Activated T-cell treated with anti-CD3 and anti-CD28 coated beads, Interleukin-2, amount 50 U/mL, for 4 hours (primary cell): Measurements from ENCODE around the gene ACAD10. TPM values are rescaled to one million over a fixed set of nuclear protein-coding genes. Genes with fewer than 3 reads are reported as not detected.
"Not testable (repeated sequence)": the region's sequence is repeated elsewhere in the genome, so short reads cannot be mapped to it uniquely, and the experiment has no call there.

Source experiments
- ATAC-seq, 2 donors: fragments of 200-7000 bp; cut with Tn5 transposase; one replicate each; pipeline ENCODE4 v1.10.0; 2021
- DNase-seq: peaks from one replicate; pipeline ENCODE4 v3.0.0-alpha.2; 2020
- H3K27me3 Mint-ChIP-seq: one replicate; pipeline ENCODE4 v1.8.0; 2021; ENCODE audit warnings: low read depth, mixed read lengths
- H3K36me3 Mint-ChIP-seq: one replicate; pipeline ENCODE4 v1.8.0; 2022; ENCODE audit warnings: mixed read lengths; ENCODE audit not compliant: insufficient read depth
- H3K4me1 Mint-ChIP-seq: one replicate; pipeline ENCODE4 v1.8.0; 2021; ENCODE audit warnings: low read depth, mixed read lengths
- H3K4me3 Mint-ChIP-seq: one replicate; pipeline ENCODE4 v1.8.0; 2021; ENCODE audit warnings: mild to moderate bottlenecking, moderate library complexity, mixed read lengths
- H3K9me3 Mint-ChIP-seq: one replicate; pipeline ENCODE4 v1.8.0; 2021; ENCODE audit warnings: mixed read lengths
- total RNA-seq, 3 donors: library from RNA; stranded (reverse); gene quantifications; one replicate each; pipeline ENCODE4 v1.2.1, GENCODE V29; 2021

ACAD10 gene
- 10 to 100 TPM; 14.8 to 17.2 (median 16.1) TPM for total RNA-seq

GRCh38 chr12:111685811-111686573 lies at the start of gene ACAD10, which contains the start of gene BRAP:
Gene ACAD10, plus strand, starts transcription at chr12:111686053. Its CDS starts 6,657 bp downstream, at chr12:111692710.
Gene BRAP, minus strand, starts transcription at chr12:111685956. Its CDS starts 164 bp downstream, at chr12:111685792.
- Mint-ChIP-seq H3K4me1 (peaks cover 34% of the 10 kb centered on the region), H3K27me3 (no peaks in the 10 kb centered on the region), H3K36me3 (peaks cover 16% of the 10 kb centered on the region), H3K9me3 (no peaks in the 10 kb centered on the region), H3K4me3 (peak within 1 kb of the TSS; percentile 97)
- DNase-seq: peak; percentile 87
- ATAC-seq: peak; percentile 96 to 97

- ATAC-seq: no peak
Measured at GRCh38 chr12:111636209-111636945, 49.5 kb upstream of the ACAD10 start.

GRCh38 chr12:111638556-111638955 lies 47.3 kb upstream of the ACAD10 start:
- no peak for ATAC-seq
- Mint-ChIP-seq H3K36me3 (peaks cover 3% of the 10 kb centered on the region), H3K4me1 (no peaks in the 10 kb centered on the region), H3K9me3 (no peaks in the 10 kb centered on the region), H3K27me3 (no peaks in the 10 kb centered on the region), H3K4me3 (no peak overlapping the region)
- no peak for DNase-seq

More at GRCh38 chr12:111636209-111636945, 49.5 kb upstream of the ACAD10 start:
- DNase-seq: no peak
- H3K36me3 Mint-ChIP-seq: peaks cover 1% of the 10 kb centered on the region
- no peaks in the 10 kb centered on the region for H3K27me3 Mint-ChIP-seq
- no peaks in the 10 kb centered on the region for H3K9me3 Mint-ChIP-seq
- H3K4me3 Mint-ChIP-seq: no peak overlapping the region
- H3K4me1 Mint-ChIP-seq: no peaks in the 10 kb centered on the region

GRCh38 chr12:111640506-111640905 lies 45.3 kb upstream of the ACAD10 start:
- Mint-ChIP-seq H3K36me3 (peaks cover 6% of the 10 kb centered on the region), H3K4me1 (no peaks in the 10 kb centered on the region), H3K27me3 (no peaks in the 10 kb centered on the region), H3K4me3 (no peak overlapping the region), H3K9me3 (no peaks in the 10 kb centered on the region)
- ATAC-seq (no peak), DNase-seq (no peak)

- ATAC-seq (no peak), DNase-seq (no peak)
- Mint-ChIP-seq H3K4me1 (no peaks in the 10 kb centered on the region), H3K36me3 (peaks cover 15% of the 10 kb centered on the region), H3K27me3 (no peaks in the 10 kb centered on the region), H3K9me3 (no peaks in the 10 kb centered on the region), H3K4me3 (no peak overlapping the region)
Measured at GRCh38 chr12:111642681-111643426, 43.0 kb upstream of the ACAD10 start.

GRCh38 chr12:111643427-111643826 lies 42.4 kb upstream of the ACAD10 start:
- Mint-ChIP-seq H3K27me3 (no peaks in the 10 kb centered on the region), H3K4me3 (no peak overlapping the region), H3K4me1 (no peaks in the 10 kb centered on the region), H3K36me3 (peaks cover 15% of the 10 kb centered on the region), H3K9me3 (no peaks in the 10 kb centered on the region)
- DNase-seq (no peak), ATAC-seq (no peak)

- no peak for DNase-seq
- Mint-ChIP-seq H3K4me1 (no peaks in the 10 kb centered on the region), H3K9me3 (no peaks in the 10 kb centered on the region), H3K4me3 (no peak overlapping the region), H3K27me3 (no peaks in the 10 kb centered on the region), H3K36me3 (peaks cover 24% of the 10 kb centered on the region)
- ATAC-seq: no peak
Measured at GRCh38 chr12:111645433-111645832, 40.4 kb upstream of the ACAD10 start.

GRCh38 chr12:111650912-111651311 lies 34.9 kb upstream of the ACAD10 start:
- no peak for DNase-seq
- no peaks in the 10 kb centered on the region for H3K4me1 Mint-ChIP-seq
- H3K27me3 Mint-ChIP-seq: no peaks in the 10 kb centered on the region
- no peaks in the 10 kb centered on the region for H3K9me3 Mint-ChIP-seq
- H3K4me3 Mint-ChIP-seq: no peak overlapping the region
- H3K36me3 Mint-ChIP-seq: peaks cover 31% of the 10 kb centered on the region
- no peak for ATAC-seq

- not testable (repeated sequence) for H3K27me3 Mint-ChIP-seq, H3K9me3 Mint-ChIP-seq, H3K4me1 Mint-ChIP-seq, H3K4me3 Mint-ChIP-seq, ATAC-seq, DNase-seq
- H3K36me3 Mint-ChIP-seq: peaks cover 23% of the 10 kb centered on the region
Measured at GRCh38 chr12:111652530-111652929, 33.3 kb upstream of the ACAD10 start.

GRCh38 chr12:111653596-111653995 lies 32.3 kb upstream of the ACAD10 start:
- no peak overlapping the region for H3K4me3 Mint-ChIP-seq

GRCh38 chr12:111655356-111655755 lies 30.5 kb upstream of the ACAD10 start:
- no peak for DNase-seq
- H3K4me1 Mint-ChIP-seq: no peaks in the 10 kb centered on the region
- no peaks in the 10 kb centered on the region for H3K9me3 Mint-ChIP-seq
- H3K4me3 Mint-ChIP-seq: no peak overlapping the region
- no peak for ATAC-seq
- no peaks in the 10 kb centered on the region for H3K27me3 Mint-ChIP-seq
- H3K36me3 Mint-ChIP-seq: peaks cover 20% of the 10 kb centered on the region

More at GRCh38 chr12:111653596-111653995, 32.3 kb upstream of the ACAD10 start:
- peaks cover 26% of the 10 kb centered on the region for H3K36me3 Mint-ChIP-seq
- H3K9me3 Mint-ChIP-seq: no peaks in the 10 kb centered on the region
- no peaks in the 10 kb centered on the region for H3K27me3 Mint-ChIP-seq
- ATAC-seq: no peak
- no peak for DNase-seq
- no peaks in the 10 kb centered on the region for H3K4me1 Mint-ChIP-seq

GRCh38 chr12:111656016-111656415 lies 29.8 kb upstream of the ACAD10 start:
- H3K4me1 Mint-ChIP-seq: no peaks in the 10 kb centered on the region
- peaks cover 23% of the 10 kb centered on the region for H3K36me3 Mint-ChIP-seq
- no peak overlapping the region for H3K4me3 Mint-ChIP-seq
- no peak for ATAC-seq
- H3K27me3 Mint-ChIP-seq: no peaks in the 10 kb centered on the region
- DNase-seq: no peak
- no peaks in the 10 kb centered on the region for H3K9me3 Mint-ChIP-seq

- ATAC-seq (no peak), DNase-seq (no peak)
- Mint-ChIP-seq H3K4me3 (no peak overlapping the region), H3K27me3 (no peaks in the 10 kb centered on the region), H3K9me3 (no peaks in the 10 kb centered on the region), H3K4me1 (peaks cover 2% of the 10 kb centered on the region), H3K36me3 (peaks cover 30% of the 10 kb centered on the region)
Measured at GRCh38 chr12:111664499-111664898, 21.4 kb upstream of the ACAD10 start.
